ENCODE data around the gene HMGCLL1. TPM values are rescaled to one million over a fixed set of nuclear protein-coding genes. Genes with fewer than 3 reads are reported as not detected.
A peak's percentile ranks its signal among the peaks of the same experiment; 100 is the strongest.

HMGCLL1 gene
- total RNA-seq, 1 donor = 0.36 TPM

- no peak overlapping the region for H3K27ac ChIP-seq (ENCODE audit: low read depth, low read length)
- no peaks in the 10 kb centered on the region for H3K79me2 ChIP-seq (ENCODE audit: insufficient read depth, low read length)
- H3K9me3 ChIP-seq (ENCODE audit: low read depth, low read length) = no peaks in the 10 kb centered on the region
- no peak for TF ChIP-seq CTCF (IDR thresholded peaks at IDR 0.05; ENCODE audit: extremely low read depth, low read depth, low read length)
- peak overlapping the region; percentile 13 for H2AFZ ChIP-seq (ENCODE audit: low read length)
- H3K4me3 ChIP-seq (ENCODE audit: insufficient read depth, low read length) = no peak overlapping the region
- H3K27me3 ChIP-seq (ENCODE audit: insufficient read depth, low read length) = no peaks in the 10 kb centered on the region
- H3K36me3 ChIP-seq (ENCODE audit: insufficient read depth, low read length) = no peaks in the 10 kb centered on the region
- DNase-seq (ENCODE audit: insufficient read length, low spot score, missing footprints) = no peak
- no peak overlapping the region for H3K4me2 ChIP-seq (ENCODE audit: insufficient read depth, low read length)
- no peaks in the 10 kb centered on the region for H3K4me1 ChIP-seq (ENCODE audit: insufficient read depth, low read length)
- H4K20me1 ChIP-seq (ENCODE audit: insufficient read depth, low read length) = no peaks in the 10 kb centered on the region
Measured at GRCh38 chr6:55474382-55474781, 104.6 kb downstream of the HMGCLL1 start.

- H3K79me2 ChIP-seq (ENCODE audit: insufficient read depth, low read length) = no peaks in the 10 kb centered on the region
- TF ChIP-seq CTCF (IDR thresholded peaks at IDR 0.05; ENCODE audit: extremely low read depth, low read depth, low read length) = no peak
- no peaks in the 10 kb centered on the region for H3K36me3 ChIP-seq (ENCODE audit: insufficient read depth, low read length)
- H3K4me2 ChIP-seq (ENCODE audit: insufficient read depth, low read length) = no peak overlapping the region
- H3K4me1 ChIP-seq (ENCODE audit: insufficient read depth, low read length) = no peaks in the 10 kb centered on the region
- H4K20me1 ChIP-seq (ENCODE audit: insufficient read depth, low read length) = no peaks in the 10 kb centered on the region
- no peak overlapping the region for H3K27ac ChIP-seq (ENCODE audit: low read depth, low read length)
- DNase-seq (ENCODE audit: insufficient read length, low spot score, missing footprints) = no peak
- no peaks in the 10 kb centered on the region for H3K9me3 ChIP-seq (ENCODE audit: low read depth, low read length)
- no peak overlapping the region for H3K4me3 ChIP-seq (ENCODE audit: insufficient read depth, low read length)
- no peak overlapping the region for H2AFZ ChIP-seq (ENCODE audit: low read length)
- no peaks in the 10 kb centered on the region for H3K27me3 ChIP-seq (ENCODE audit: insufficient read depth, low read length)
Measured at GRCh38 chr6:55473722-55474121, 105.3 kb downstream of the HMGCLL1 start.

- Histone ChIP-seq H2AFZ (ENCODE audit: low read length) (no peak overlapping the region), H3K4me2 (ENCODE audit: insufficient read depth, low read length) (no peak overlapping the region), H3K27ac (ENCODE audit: low read depth, low read length) (no peak overlapping the region), H3K27me3 (ENCODE audit: insufficient read depth, low read length) (no peaks in the 10 kb centered on the region), H3K4me3 (ENCODE audit: insufficient read depth, low read length) (no peak overlapping the region), H3K79me2 (ENCODE audit: insufficient read depth, low read length) (no peaks in the 10 kb centered on the region), H3K36me3 (ENCODE audit: insufficient read depth, low read length) (no peaks in the 10 kb centered on the region), H4K20me1 (ENCODE audit: insufficient read depth, low read length) (no peaks in the 10 kb centered on the region), H3K4me1 (ENCODE audit: insufficient read depth, low read length) (no peaks in the 10 kb centered on the region), H3K9me3 (ENCODE audit: low read depth, low read length) (no peaks in the 10 kb centered on the region)
- DNase-seq (ENCODE audit: insufficient read length, low spot score, missing footprints) = no peak
- no peak for TF ChIP-seq CTCF (IDR thresholded peaks at IDR 0.05; ENCODE audit: extremely low read depth, low read depth, low read length)
Measured at GRCh38 chr6:55469951-55470366, 109.0 kb downstream of the HMGCLL1 start.

GRCh38 chr6:55456016-55456415 is 123.0 kb downstream of the HMGCLL1 start:
- Histone ChIP-seq H3K79me2 (ENCODE audit: insufficient read depth, low read length) (no peaks in the 10 kb centered on the region), H3K27me3 (ENCODE audit: insufficient read depth, low read length) (no peaks in the 10 kb centered on the region), H3K9me3 (ENCODE audit: low read depth, low read length) (no peaks in the 10 kb centered on the region), H3K4me1 (ENCODE audit: insufficient read depth, low read length) (no peaks in the 10 kb centered on the region), H3K4me2 (ENCODE audit: insufficient read depth, low read length) (no peak overlapping the region), H3K27ac (ENCODE audit: low read depth, low read length) (no peak overlapping the region), H3K36me3 (ENCODE audit: insufficient read depth, low read length) (no peaks in the 10 kb centered on the region), H2AFZ (ENCODE audit: low read length) (no peak overlapping the region), H3K4me3 (ENCODE audit: insufficient read depth, low read length) (no peak overlapping the region), H4K20me1 (ENCODE audit: insufficient read depth, low read length) (no peaks in the 10 kb centered on the region)
- peak; percentile 52 for DNase-seq (ENCODE audit: insufficient read length, low spot score, missing footprints)
- no peak for TF ChIP-seq CTCF (IDR thresholded peaks at IDR 0.05; ENCODE audit: extremely low read depth, low read depth, low read length)

All from osteoblast (primary cell).